SU-DHL-6 (cell line): ENCODE measurements around the gene SEMA4D.
"Not testable (repeated sequence)": the region's sequence is repeated elsewhere in the genome, so short reads cannot be mapped to it uniquely, and the experiment has no call there.

Source experiments
- H2AFZ ChIP-seq: fragments of 200-600 bp; sonication (generic); 2 replicates; pipeline ENCODE4 v1.6.1; 2014; ENCODE audit warnings: low read depth, mild to moderate bottlenecking, moderate library complexity, mixed read lengths, antibody characterized with exemption, low read length; ENCODE audit not compliant: severe bottlenecking
- H3F3A ChIP-seq: fragments of 200-600 bp; shearing (Covaris generic); 2 replicates; pipeline ENCODE4 v1.6.0; 2016; ENCODE audit warnings: antibody characterized with exemption, mild to moderate bottlenecking; ENCODE audit not compliant: insufficient read depth
- H3K27ac ChIP-seq: fragments of 200-600 bp; sonication (generic); 2 replicates; pipeline ENCODE4 v1.5.1; 2016; ENCODE audit warnings: low read depth, mild to moderate bottlenecking, low read length, moderate library complexity, mixed read lengths
- H3K27me3 ChIP-seq: fragments of 200-600 bp; sonication (generic), shearing (Covaris generic); 2 replicates; pipeline ENCODE4 v1.6.0; 2014; ENCODE audit warnings: mild to moderate bottlenecking, low read length
- H3K36me3 ChIP-seq: fragments of 200-600 bp; sonication (generic); 2 replicates; pipeline ENCODE4 v1.6.1; 2014; ENCODE audit warnings: mild to moderate bottlenecking, low read length, mixed read lengths
- H3K4me2 ChIP-seq: fragments of 300-600, 200-600 bp; shearing (Covaris generic), sonication (generic); 2 replicates; pipeline ENCODE4 v1.6.0; 2014; ENCODE audit warnings: low read length, low read depth, mild to moderate bottlenecking; ENCODE audit not compliant: poor library complexity, severe bottlenecking
- H3K4me3 ChIP-seq: fragments of 200-600 bp; sonication (generic); 2 replicates; pipeline ENCODE4 v1.5.1; 2014; ENCODE audit warnings: antibody characterized with exemption, low read length, mild to moderate bottlenecking, mixed read lengths; ENCODE audit not compliant: insufficient read depth, poor library complexity, severe bottlenecking
- H3K79me2 ChIP-seq: fragments of 200-600 bp; sonication (generic); 2 replicates; pipeline ENCODE4 v1.6.1; 2014; ENCODE audit warnings: mild to moderate bottlenecking, low read length, moderate library complexity; ENCODE audit not compliant: insufficient read depth
- H3K9ac ChIP-seq: fragments of 200-600 bp; sonication (generic); 2 replicates; pipeline ENCODE4 v1.7.0; 2014; ENCODE audit warnings: mild to moderate bottlenecking, low read length
- H3K9me2 ChIP-seq: fragments of 200-600 bp; sonication (generic); replicated peaks from 2 replicates; pipeline ENCODE4 v1.6.1; 2014; ENCODE audit warnings: low read length; ENCODE audit not compliant: insufficient read depth
- H3K9me3 ChIP-seq: fragments of 200-600 bp; sonication (generic); 2 replicates; pipeline ENCODE4 v1.6.1; 2014; ENCODE audit warnings: low read length, mixed read lengths; ENCODE audit not compliant: insufficient read depth
- H4K20me1 ChIP-seq: fragments of 200-600 bp; sonication (generic); 2 replicates; pipeline ENCODE4 v1.6.1; 2014; ENCODE audit warnings: low read depth, mild to moderate bottlenecking, antibody characterized with exemption, low read length, moderate library complexity, mixed read lengths
- EZH2phosphoT487 ChIP-seq: fragments of 200-600 bp; sonication (generic), shearing (Covaris generic); conservative IDR thresholded peaks from 2 replicates; pipeline ENCODE4 v1.6.1; 2018; ENCODE audit warnings: mild to moderate bottlenecking, antibody characterized with exemption, low read length, moderate library complexity, mixed read lengths
- TF ChIP-seq, protein P1 (sequence below): fragments of 200-600 bp; sonication (generic); IDR thresholded peaks from one replicate; pipeline ENCODE4 v1.5.1; 2017; ENCODE audit warnings: antibody characterized with exemption, mild to moderate bottlenecking, low read length, moderate library complexity; ENCODE audit not compliant: insufficient read depth, poor library complexity, severe bottlenecking

SEMA4D gene

DNA sequence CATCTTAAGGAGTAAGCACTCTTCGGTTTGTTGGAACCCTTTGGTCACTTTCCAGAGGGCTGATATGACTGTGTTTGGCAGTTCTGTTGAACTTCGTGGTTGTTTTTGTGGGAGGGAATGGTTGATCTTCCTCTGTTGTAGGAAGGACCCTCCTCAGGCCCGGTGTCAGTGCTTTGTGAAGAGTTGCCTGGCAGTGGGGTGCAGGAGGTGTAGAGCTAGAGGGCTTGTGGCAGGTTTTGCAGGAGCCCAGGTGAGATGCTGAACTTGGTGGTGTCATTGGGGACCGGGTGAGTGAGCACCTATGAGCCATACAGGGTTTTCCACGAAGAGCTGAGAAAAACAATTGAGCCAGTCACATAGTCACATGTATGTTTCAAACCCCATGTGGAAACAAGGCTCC, 152.4 kb downstream of the SEMA4D start:
- Histone ChIP-seq H3K9me3 (no peaks in the 10 kb centered on the region), H3F3A (no peaks in the 10 kb centered on the region), H3K9ac (no peak overlapping the region), H3K9me2 (no peaks in the 10 kb centered on the region), H3K27ac (no peak overlapping the region), H3K27me3 (no peaks in the 10 kb centered on the region), H4K20me1 (no peaks in the 10 kb centered on the region), H3K36me3 (peaks cover 46% of the 10 kb centered on the region), H3K4me2 (no peak overlapping the region), H3K4me3 (no peak overlapping the region), H3K79me2 (no peaks in the 10 kb centered on the region), H2AFZ (no peak overlapping the region)
- TF ChIP-seq EZH2phosphoT487 = no peak
- TF ChIP-seq, protein P1, sequence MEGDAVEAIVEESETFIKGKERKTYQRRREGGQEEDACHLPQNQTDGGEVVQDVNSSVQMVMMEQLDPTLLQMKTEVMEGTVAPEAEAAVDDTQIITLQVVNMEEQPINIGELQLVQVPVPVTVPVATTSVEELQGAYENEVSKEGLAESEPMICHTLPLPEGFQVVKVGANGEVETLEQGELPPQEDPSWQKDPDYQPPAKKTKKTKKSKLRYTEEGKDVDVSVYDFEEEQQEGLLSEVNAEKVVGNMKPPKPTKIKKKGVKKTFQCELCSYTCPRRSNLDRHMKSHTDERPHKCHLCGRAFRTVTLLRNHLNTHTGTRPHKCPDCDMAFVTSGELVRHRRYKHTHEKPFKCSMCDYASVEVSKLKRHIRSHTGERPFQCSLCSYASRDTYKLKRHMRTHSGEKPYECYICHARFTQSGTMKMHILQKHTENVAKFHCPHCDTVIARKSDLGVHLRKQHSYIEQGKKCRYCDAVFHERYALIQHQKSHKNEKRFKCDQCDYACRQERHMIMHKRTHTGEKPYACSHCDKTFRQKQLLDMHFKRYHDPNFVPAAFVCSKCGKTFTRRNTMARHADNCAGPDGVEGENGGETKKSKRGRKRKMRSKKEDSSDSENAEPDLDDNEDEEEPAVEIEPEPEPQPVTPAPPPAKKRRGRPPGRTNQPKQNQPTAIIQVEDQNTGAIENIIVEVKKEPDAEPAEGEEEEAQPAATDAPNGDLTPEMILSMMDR = no peak

DNA sequence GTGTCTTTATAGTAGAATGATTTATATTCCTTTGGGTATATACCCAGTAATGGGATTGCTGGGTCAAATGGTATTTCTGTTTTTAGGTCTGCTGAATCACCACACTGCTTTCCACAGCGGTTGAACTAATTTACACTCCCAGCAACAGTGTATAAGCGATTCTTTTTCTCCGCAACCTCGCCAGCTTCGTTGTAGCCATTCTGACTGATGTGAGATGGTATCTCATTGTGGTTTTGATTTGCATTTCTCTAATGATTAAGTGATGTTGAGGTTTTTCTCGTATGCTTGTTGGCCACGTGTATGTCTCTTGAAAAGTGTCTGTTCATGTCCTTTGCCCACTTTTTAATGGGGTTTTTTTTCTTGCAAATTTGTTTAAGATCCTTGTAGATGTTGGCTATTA, 154.1 kb downstream of the SEMA4D start:
- not testable (repeated sequence) for H3K4me2 ChIP-seq, H2AFZ ChIP-seq, H3K9me2 ChIP-seq, H3K4me3 ChIP-seq, H3K9me3 ChIP-seq, H3F3A ChIP-seq, H4K20me1 ChIP-seq, H3K79me2 ChIP-seq, H3K27me3 ChIP-seq, H3K27ac ChIP-seq, H3K9ac ChIP-seq
- peaks cover 53% of the 10 kb centered on the region for H3K36me3 ChIP-seq

DNA sequence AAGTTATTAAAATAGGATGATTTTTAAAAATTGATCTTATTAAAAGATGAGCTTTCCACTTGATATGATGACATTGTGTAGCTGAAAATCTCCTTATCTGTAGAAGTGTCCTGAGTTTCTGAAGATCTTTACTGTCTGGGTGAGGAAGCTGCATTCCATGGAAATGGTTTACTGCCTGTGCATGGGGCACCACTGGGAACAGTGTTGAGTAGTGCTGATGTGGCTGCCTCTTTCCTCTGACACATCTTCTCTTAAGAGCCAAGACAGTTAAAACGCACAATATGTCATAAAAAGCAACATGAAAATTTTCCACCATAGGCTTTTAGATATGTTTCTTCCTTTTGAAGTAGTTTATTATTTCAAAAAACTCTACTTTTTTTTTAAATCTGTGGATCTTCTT, 155.0 kb downstream of the SEMA4D start:
- TF ChIP-seq, protein P1 = no peak
- TF ChIP-seq EZH2phosphoT487 = no peak
- H3K9me3 ChIP-seq = no peaks in the 10 kb centered on the region
- H3K27ac ChIP-seq = no peak overlapping the region
- no peaks in the 10 kb centered on the region for H3K79me2 ChIP-seq
- no peak overlapping the region for H3K9ac ChIP-seq
- H3K9me2 ChIP-seq = no peaks in the 10 kb centered on the region
- no peaks in the 10 kb centered on the region for H3K27me3 ChIP-seq
- no peaks in the 10 kb centered on the region for H3F3A ChIP-seq
- no peak overlapping the region for H3K4me2 ChIP-seq
- H3K36me3 ChIP-seq = peaks cover 56% of the 10 kb centered on the region
- H3K4me3 ChIP-seq = no peak overlapping the region
- H4K20me1 ChIP-seq = no peaks in the 10 kb centered on the region
- H2AFZ ChIP-seq = no peak overlapping the region

DNA sequence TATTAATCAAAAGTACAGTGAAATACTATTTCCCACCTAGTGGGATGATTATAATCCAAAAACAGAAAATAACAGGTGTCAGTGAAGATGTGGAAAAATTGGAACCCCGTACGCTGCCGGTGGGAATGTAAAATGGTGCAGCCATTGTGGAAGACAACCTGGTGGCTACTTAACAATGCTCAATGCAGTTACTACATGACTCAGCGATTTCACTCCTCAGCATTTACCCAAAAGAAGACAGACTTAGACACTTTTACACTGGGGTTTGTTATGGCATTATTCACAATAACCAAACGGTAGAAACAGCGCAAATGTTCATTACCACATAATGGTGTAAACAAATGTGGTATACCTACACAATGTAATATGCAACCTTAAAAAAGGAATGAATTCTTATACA, 155.7 kb downstream of the SEMA4D start:
- no peak overlapping the region for H3K27ac ChIP-seq
- no peaks in the 10 kb centered on the region for H3K9me3 ChIP-seq
- no peak overlapping the region for H3K4me3 ChIP-seq
- TF ChIP-seq EZH2phosphoT487 = no peak
- TF ChIP-seq, protein P1 = no peak
- no peaks in the 10 kb centered on the region for H3K9me2 ChIP-seq
- H3K27me3 ChIP-seq = no peaks in the 10 kb centered on the region
- no peak overlapping the region for H2AFZ ChIP-seq
- H3K9ac ChIP-seq = no peak overlapping the region
- H4K20me1 ChIP-seq = no peaks in the 10 kb centered on the region
- H3K36me3 ChIP-seq = peaks cover 60% of the 10 kb centered on the region
- H3K4me2 ChIP-seq = no peak overlapping the region
- H3K79me2 ChIP-seq = no peaks in the 10 kb centered on the region
- no peaks in the 10 kb centered on the region for H3F3A ChIP-seq
